Breast epithelium (tissue), 4 donors: ENCODE results near the gene HSPB9. TPM values are rescaled to one million over a fixed set of nuclear protein-coding genes. Genes with fewer than 3 reads are reported as not detected.
A peak's percentile ranks its signal among the peaks of the same experiment; 100 is the strongest.

Experiments
- DNase-seq, 2 donors: peaks; one replicate each; pipeline ENCODE4 v3.0.0-alpha.2; 2019; ENCODE audit warnings: low spot score in 2 of 2
- H3K27ac ChIP-seq, 2 donors: fragments of 200-600 bp; sonication (generic) in 1 of 2; one replicate each; pipeline ENCODE4 v1.5.1; 2016 to 2019; ENCODE audit warnings: mild to moderate bottlenecking in 1 of 2
- H3K27me3 ChIP-seq, 2 donors: fragments of 200-600 bp; sonication (generic) in 1 of 2; one replicate each; pipeline versions ENCODE4 v1.5.1 to v1.6.0; 2017 to 2019; ENCODE audit warnings: control low read depth in 1 of 2, mild to moderate bottlenecking in 1 of 2
- H3K36me3 ChIP-seq: fragments of 200-600 bp; one replicate; pipeline ENCODE4 v1.5.1; 2019
- H3K4me1 ChIP-seq, 2 donors: fragments of 200-600 bp; sonication (generic); one replicate each; pipeline ENCODE4 v1.5.1; 2016 to 2019; ENCODE audit warnings: control low read depth in 1 of 2
- H3K4me3 ChIP-seq, 3 donors: fragments of 200-600 bp; sonication (generic); 1 replicate in 2 of 3; 2 replicates in 1 of 3; pipeline ENCODE4 v1.5.1; 2016 to 2019; ENCODE audit warnings: mild to moderate bottlenecking in 3 of 3, moderate library complexity in 2 of 3
- H3K9me3 ChIP-seq, 2 donors: fragments of 200-600 bp; sonication (generic) in 1 of 2; one replicate each; pipeline ENCODE4 v1.5.1; 2016 to 2019; ENCODE audit warnings: control low read depth in 1 of 2
- CTCF ChIP-seq, 3 donors: fragments of 450-650 bp; IDR thresholded peaks; one replicate each; pipeline ENCODE4 v1.5.1; 2016 to 2017; ENCODE audit warnings: antibody characterized with exemption in 3 of 3, mild to moderate bottlenecking in 3 of 3, moderate library complexity in 3 of 3
- POLR2A ChIP-seq: fragments of 450-650 bp; IDR thresholded peaks from one replicate; pipeline ENCODE4 v1.6.1; 2016; ENCODE audit warnings: antibody characterized with exemption, mild to moderate bottlenecking, moderate library complexity
- POLR2AphosphoS5 ChIP-seq, 3 donors: sonication (generic); formaldehyde crosslinking; IDR thresholded peaks; one replicate each; pipeline ENCODE4 v1.6.1; 2017; ENCODE audit warnings: antibody characterized with exemption in 3 of 3
- intact Hi-C: fragments of 100-400 bp; cut with DNase I; formaldehyde crosslinking; loops from one replicate; pipeline ENCODE4 v1.15.1; 2023; ENCODE audit warnings: low total_unique reads
- total RNA-seq, 3 donors: library from RNA; depleted of rRNA; stranded (reverse); fragments of >200 nt; gene quantifications; one replicate each; pipeline ENCODE4 v1.1.0, GENCODE V29; 2016

Gene HSPB9
- total RNA-seq, 3 donors from 2014 or later = 0.48 TPM; not detected in 2

GRCh38 chr17:42153919-42154742 lies 31.5 kb downstream of the HSPB9 start:
- no peaks in the 10 kb centered on the region for H3K9me3 ChIP-seq
- H3K4me1 ChIP-seq = peaks cover 4 to 15% of the 10 kb centered on the region in 2 donors
- peak overlapping the region; percentile 87 to 91 for H3K27ac ChIP-seq
- peak overlapping the region; percentile 97 to 99 (median 97) for H3K4me3 ChIP-seq
- no peaks in the 10 kb centered on the region for H3K36me3 ChIP-seq
- H3K27me3 ChIP-seq = no peaks in the 10 kb centered on the region
- intact Hi-C loops = no loop called here
- DNase-seq = no peak
- TF ChIP-seq POLR2AphosphoS5 (IDR thresholded peaks at IDR 0.05) (no peak), CTCF (IDR thresholded peaks at IDR 0.05) (no peak), POLR2A (no peak)

- Histone ChIP-seq H3K36me3 (no peaks in the 10 kb centered on the region), H3K4me3 (peak overlapping the region; percentile 97 to 99 (median 97)), H3K9me3 (no peaks in the 10 kb centered on the region), H3K4me1 (peaks cover 4 to 15% of the 10 kb centered on the region in 2 donors), H3K27ac (peak overlapping the region in 1 of 2 donors; percentile 20), H3K27me3 (no peaks in the 10 kb centered on the region)
- intact Hi-C loops = no loop called here
- no peak for DNase-seq
- TF ChIP-seq CTCF (IDR thresholded peaks at IDR 0.05) (no peak), POLR2A (no peak), POLR2AphosphoS5 (IDR thresholded peaks at IDR 0.05) (no peak)
These were observed 33.0 kb downstream of the HSPB9 start for GRCh38 chr17:42155614-42156045.

GRCh38 chr17:42159796-42160530 lies 37.4 kb downstream of the HSPB9 start:
- Histone ChIP-seq H3K9me3 (no peaks in the 10 kb centered on the region), H3K27ac (no peak overlapping the region), H3K36me3 (no peaks in the 10 kb centered on the region), H3K4me3 (no peak overlapping the region), H3K4me1 (no peaks in the 10 kb centered on the region), H3K27me3 (no peaks in the 10 kb centered on the region)
- no peak for TF ChIP-seq CTCF (IDR thresholded peaks at IDR 0.05)
- no peak for TF ChIP-seq POLR2AphosphoS5 (IDR thresholded peaks at IDR 0.05)
- no peak for TF ChIP-seq POLR2A
- intact Hi-C loops = no loop called here
- DNase-seq = no peak

GRCh38 chr17:42160531-42160910 lies 37.9 kb downstream of the HSPB9 start:
- Histone ChIP-seq H3K4me3 (no peak overlapping the region), H3K27ac (no peak overlapping the region), H3K27me3 (no peaks in the 10 kb centered on the region), H3K4me1 (no peaks in the 10 kb centered on the region), H3K9me3 (no peaks in the 10 kb centered on the region), H3K36me3 (no peaks in the 10 kb centered on the region)
- no peak for DNase-seq
- TF ChIP-seq POLR2AphosphoS5 (IDR thresholded peaks at IDR 0.05) (no peak), POLR2A (no peak), CTCF (IDR thresholded peaks at IDR 0.05) (no peak)
- intact Hi-C loops = no loop called here

- intact Hi-C loops = no loop called here
- H3K27ac ChIP-seq = no peak overlapping the region
- H3K36me3 ChIP-seq = no peaks in the 10 kb centered on the region
- H3K4me3 ChIP-seq = no peak overlapping the region
- no peak for TF ChIP-seq POLR2A
- no peak for TF ChIP-seq CTCF (IDR thresholded peaks at IDR 0.05)
- no peak for TF ChIP-seq POLR2AphosphoS5 (IDR thresholded peaks at IDR 0.05)
- H3K4me1 ChIP-seq = no peaks in the 10 kb centered on the region
- DNase-seq = no peak
- H3K9me3 ChIP-seq = no peaks in the 10 kb centered on the region
- H3K27me3 ChIP-seq = no peaks in the 10 kb centered on the region
These were observed 40.5 kb downstream of the HSPB9 start for GRCh38 chr17:42163113-42163512.
